Right renal pelvis (tissue), 4 donors: ENCODE measurements around the gene CXCR2. TPM values are rescaled to one million over a fixed set of nuclear protein-coding genes. Genes with fewer than 3 reads are reported as not detected.
"Not testable (repeated sequence)": the region's sequence is repeated elsewhere in the genome, so short reads cannot be mapped to it uniquely, and the experiment has no call there.

ENCODE experiments used
- DNase-seq, 4 donors: peaks; one replicate each; pipeline ENCODE4 v3.0.0-alpha.2; 2013; ENCODE audit warnings: low read depth in 4 of 4, low spot score in 3 of 4, missing footprints in 1 of 4
- polyA plus RNA-seq, 4 donors: library from polyadenylated mRNA; unstranded; fragments of 120-200 nt; gene quantifications; one replicate each; pipeline ENCODE4 v1.2.1, GENCODE V29; 2013; ENCODE audit not compliant: insufficient read length in 4 of 4

Gene CXCR2
- polyA plus RNA-seq, 4 donors: 0.19 to 0.44 (median 0.33) TPM

DNA sequence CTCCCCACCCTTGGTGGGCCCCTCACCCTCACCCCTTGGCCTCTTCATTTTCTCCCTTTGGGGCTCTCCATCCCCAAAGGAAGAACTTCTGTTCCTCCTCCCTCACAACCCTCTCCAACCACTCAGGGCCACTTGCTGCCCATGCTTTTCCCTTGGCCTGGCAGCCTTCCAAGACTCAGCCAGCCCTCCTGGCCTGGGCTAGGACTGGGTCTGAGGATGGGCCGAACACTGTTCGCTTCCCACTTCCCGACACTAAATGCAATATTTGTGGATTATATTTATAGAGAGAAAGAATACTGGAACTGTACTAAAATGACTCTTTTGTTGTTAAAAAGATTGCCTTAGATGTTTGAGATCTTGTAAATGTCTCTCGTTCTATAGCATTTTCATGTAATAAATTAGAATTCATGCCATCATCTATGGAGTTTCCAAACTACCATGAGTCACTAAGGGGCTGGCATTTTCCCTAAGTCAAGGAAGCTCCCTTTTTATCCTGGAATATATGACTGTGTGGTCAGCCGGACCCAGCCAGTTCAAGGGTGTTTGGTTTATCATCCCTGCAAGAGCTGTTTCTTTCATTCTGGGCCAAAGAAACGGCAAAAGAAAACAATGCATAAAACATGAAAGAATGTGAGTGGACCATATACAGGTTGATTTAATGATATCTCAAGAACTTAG lies 3.8 kb downstream of the CXCR2 start:
- DNase-seq: no peak

DNA sequence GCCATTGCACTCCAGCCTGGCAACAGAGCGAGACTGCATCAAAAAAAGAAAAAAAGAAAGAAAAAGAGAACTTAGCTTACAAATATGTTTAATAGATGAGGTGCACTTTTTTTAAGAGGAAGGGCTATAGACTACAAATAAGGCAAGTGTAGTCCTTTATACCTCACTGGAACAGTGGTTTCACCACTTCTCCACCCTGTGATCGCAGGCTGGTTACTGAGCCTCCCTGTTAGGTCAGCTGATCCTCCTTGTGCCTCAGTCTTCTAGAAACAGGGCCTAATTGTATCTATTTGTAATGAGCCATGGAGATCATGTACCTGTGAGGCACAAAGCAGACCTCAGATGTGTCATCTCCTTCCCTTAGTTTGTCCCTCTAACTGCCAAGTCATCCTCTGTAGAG lies 4.5 kb downstream of the CXCR2 start:
- no peak for DNase-seq

- no peak for DNase-seq
Observed at GRCh38 chr2:218130822-218131221, 5.0 kb downstream of the CXCR2 start.

DNA sequence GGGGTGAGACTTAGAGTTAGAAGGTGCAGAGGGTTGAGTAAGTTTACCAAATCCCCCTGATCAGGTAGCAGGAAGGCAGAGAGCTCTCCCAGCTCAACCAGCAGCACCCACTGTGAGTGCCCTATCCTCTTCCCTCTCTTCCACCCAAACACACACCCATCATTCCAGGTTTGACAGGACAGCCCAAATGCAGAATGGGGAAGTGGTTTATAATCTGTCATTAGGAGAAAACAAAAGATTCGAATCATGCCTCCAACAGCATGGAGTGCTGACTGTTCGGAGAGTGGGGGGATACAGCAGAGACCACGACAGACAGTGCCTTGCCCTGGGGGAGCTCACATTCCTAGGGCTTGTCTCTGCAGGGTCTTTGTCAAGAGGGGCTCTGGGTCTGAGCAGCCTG lies 11.7 kb downstream of the CXCR2 start:
- DNase-seq: no peak

GRCh38 chr2:218138047-218138446 lies 12.2 kb downstream of the CXCR2 start:
- no peak for DNase-seq

- DNase-seq: no peak
Observed at GRCh38 chr2:218145124-218145523, 19.3 kb downstream of the CXCR2 start.

- no peak for DNase-seq
Observed at GRCh38 chr2:218146056-218146455, 20.2 kb downstream of the CXCR2 start.

DNA sequence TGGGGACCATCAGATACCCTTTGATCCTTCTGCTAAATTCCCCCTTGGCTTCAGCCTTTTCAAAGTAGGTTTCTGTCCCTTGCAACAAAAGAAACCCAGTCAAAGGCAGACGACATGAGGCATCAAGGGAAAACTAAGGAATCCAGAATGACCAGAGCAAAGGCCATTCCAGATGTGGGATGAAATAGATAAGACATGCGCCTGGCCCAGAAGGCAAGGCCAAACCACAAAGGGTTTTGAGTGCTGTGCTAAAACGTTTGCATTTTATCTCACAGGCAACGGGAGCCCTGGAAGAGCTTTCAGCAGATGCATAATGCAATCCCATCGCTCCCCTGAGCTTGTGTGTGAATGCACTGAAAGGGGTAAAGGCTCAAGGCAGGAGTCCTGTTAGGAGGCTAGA lies 23.3 kb downstream of the CXCR2 start:
- DNase-seq: no peak

DNA sequence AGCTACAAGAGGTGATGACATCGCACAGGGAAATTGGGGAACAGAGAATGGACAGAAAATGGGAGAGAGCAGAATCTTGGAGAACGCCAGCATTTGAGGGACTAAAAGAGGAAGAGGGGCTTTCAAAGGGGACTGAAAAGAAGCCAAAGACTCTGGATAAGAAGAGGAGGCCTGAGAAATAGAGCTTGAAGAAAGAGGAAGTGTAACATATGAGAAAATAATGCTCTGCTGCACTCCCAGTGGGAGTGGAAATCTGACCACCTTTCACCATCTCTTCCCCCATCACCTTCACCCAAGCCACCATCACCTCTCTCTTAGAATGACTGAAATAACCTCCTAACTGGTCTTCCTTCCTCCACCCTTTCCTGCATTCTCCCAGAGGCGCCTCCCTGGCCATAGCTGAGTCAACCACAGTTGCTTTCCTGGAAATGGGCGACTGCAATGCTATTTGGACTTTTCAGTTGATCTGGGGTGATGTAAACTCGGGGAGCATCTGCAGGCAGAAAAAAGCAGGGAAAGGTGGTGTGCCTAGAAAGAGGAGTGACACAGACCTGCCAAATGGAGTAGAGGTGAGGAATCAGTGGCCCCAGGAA lies 24.1 kb downstream of the CXCR2 start:
- no peak for DNase-seq

- no peak for DNase-seq
Observed at GRCh38 chr2:218152172-218152571, 26.3 kb downstream of the CXCR2 start.

DNA sequence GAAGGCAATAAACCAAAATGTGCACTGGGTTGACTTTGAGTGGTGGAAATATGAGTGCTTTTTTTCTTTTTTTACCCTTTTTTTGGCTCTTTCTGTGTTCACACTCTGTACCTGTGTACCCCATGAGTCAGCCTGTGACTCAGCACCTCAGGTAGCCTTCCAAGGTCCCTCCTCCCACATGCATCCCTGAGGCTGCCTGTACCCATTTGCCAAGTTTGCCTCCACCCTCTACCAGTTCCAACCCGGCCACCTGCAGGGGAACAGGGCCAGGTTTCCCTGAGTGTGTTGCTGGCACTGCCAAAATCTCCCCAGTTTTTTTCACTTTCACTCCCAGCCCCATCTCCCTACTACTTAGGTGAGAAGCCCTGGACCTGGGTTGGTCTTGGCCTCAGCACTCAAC lies 26.9 kb downstream of the CXCR2 start:
- DNase-seq: no peak

GRCh38 chr2:218155953-218156479 lies 30.2 kb downstream of the CXCR2 start:
- DNase-seq: no peak

DNA sequence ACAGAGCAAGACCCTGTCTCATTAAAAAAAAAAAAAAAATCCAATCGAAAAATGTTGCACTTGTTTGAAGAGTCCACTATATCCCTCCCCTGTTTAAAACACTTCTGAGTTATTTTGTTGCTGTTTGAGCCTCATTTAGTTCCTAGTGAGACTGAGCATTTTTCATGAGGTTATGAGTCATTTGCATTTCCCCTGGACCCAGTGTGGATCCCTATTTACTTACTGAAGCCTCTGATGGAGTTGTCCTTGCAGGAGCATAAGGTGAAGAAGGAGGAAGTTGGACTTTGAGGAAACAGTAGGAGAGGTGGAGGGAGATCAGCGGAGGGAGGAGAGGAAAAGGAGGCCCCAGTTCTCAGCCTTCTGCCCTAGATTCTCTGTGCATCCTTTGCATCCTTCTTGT lies 35.8 kb downstream of the CXCR2 start:
- DNase-seq: no peak

- DNase-seq: no peak
Observed at GRCh38 chr2:218162814-218163213, 37.0 kb downstream of the CXCR2 start.

GRCh38 chr2:218166791-218167190 lies 41.0 kb downstream of the CXCR2 start, which contains the start of gene CXCR1:
Gene CXCR1 (minus strand): TSS chr2:218166962. CDS start chr2:218165211, 1,751 bp downstream.
- DNase-seq: no peak

- DNase-seq: no peak
Observed at GRCh38 chr2:218168016-218168415, 42.2 kb downstream of the CXCR2 start.

DNA sequence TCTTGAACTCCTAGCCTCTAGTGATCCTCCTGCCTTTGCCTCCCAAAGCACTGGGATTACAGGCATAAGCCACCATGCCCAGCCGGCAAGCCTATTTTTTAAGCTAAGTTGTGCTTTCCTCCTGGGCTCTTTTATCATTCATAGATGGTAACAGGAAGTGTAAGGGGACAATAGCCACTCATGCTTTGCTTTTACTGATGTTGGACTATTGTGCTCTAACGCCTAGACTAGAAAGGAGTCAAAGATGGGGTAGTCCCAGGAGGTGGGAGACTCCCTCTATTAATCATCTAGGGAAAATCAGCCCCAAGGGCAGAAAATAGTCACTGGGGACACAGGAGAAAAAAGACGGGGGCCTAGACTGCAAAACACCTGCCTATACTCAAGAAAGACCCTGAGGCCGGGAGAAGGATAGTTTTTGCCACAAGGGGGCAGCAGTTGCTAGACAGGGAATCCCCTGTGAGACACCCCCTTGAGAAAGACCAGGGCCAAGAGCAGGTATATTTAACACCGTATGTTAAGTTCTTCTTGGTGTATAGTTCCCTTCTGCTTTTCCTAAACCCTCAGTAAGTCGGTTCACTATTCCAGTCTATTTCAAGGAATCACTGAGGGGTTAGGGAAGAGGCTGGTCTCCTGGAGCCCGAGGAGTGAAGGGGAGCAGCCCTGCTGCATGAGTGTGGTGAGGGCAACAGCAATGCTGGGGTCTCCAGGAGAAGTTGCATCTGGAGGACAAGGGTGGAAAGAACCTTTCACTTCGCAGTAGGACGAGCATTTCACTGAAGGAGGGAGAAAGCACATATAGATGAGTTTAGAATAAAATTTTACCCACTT lies 43.0 kb downstream of the CXCR2 start:
- peak in 2 of 4 donors; percentile 14 for DNase-seq

GRCh38 chr2:218169757-218170546 lies 44.1 kb downstream of the CXCR2 start:
- no peak for DNase-seq

DNA sequence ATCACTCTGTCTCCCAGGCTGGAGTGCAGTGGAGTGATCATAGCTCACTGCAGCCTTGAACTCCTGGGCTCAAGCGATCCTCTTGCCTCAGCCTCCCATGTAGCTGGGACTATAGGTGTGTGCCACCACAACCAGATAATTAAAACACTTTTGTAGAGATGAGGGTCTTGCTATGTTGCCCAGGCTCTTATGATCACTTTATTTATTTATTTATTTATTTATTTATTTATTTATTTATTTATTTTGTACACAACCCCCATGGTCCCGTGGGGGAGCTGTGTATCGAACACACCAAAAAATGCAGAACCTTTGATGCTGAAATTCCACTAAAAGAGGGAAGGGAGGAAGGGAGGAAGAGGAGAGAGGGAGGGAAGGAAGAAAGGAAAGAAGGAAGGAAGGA lies 45.9 kb downstream of the CXCR2 start:
- DNase-seq: not testable (repeated sequence)

DNA sequence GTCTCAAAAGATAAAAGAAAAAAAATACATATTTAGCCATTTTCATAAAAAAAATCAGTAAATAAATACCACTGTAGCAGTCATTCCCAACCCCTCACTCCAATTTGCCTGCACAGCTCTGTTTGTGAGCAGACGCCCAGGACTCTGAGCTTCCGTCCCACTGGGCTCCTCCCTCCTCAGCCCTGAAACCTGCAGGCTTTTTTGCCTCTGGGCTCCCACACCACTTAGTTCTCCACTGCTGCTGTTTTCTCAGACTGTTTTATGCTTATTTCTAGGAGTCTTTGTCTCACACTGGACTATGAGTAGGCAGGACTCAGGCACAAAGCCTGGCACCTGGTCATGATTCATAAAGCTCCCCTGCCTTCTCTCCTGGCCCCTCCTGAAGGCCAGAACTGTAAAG lies 47.0 kb downstream of the CXCR2 start:
- no peak for DNase-seq

DNA sequence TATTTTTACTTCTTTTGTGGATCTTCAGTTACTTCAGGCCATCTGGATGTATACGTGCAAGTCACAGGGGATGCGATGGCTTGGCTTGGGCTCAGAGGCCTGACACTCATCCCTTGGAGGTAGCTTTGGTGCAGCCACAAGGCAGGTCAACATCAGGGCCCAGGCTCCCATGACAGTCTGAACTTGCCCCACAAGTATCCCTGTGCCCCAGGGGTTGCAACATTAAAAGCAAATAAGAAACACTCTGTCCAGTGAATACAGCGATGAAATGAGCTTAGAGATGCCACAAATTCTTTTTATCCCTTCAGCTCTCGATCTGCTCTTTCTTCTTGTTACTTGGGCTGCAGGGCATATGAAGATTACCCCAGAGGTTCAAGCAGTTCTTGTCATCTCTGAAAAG lies 54.0 kb downstream of the CXCR2 start:
- no peak for DNase-seq
